HCT116 (cell line): Measurements from ENCODE around the gene NKX6-2. TPM values are rescaled to one million over a fixed set of nuclear protein-coding genes. Genes with fewer than 3 reads are reported as not detected.

Source experiments
- ATAC-seq: fragments of 200-7000 bp; cut with Tn5 transposase; 2 replicates; pipeline ENCODE4 v1.9.1; 2020; ENCODE audit warnings: mild to moderate bottlenecking, moderate library complexity
- BruUV-seq: library from RNA; stranded (reverse); fragments of 400-500 nt; replicated peaks from 2 replicates; lab custom pipeline; 2021; lab: Mats Ljungman, UMichigan
- CTCF ChIA-PET: fragments of 300-600 bp; sonication (Branson Sonifier 250); formaldehyde crosslinking; loops from one replicate; lab custom pipeline; 2021; ENCODE audit warnings: antibody characterized with exemption; lab: Charles Lee
- POLR2A ChIA-PET: fragments of 300-600, 350-600 bp; sonication (Branson Sonifier 250); formaldehyde crosslinking; loops from one replicate; lab custom pipeline; 2021; ENCODE audit warnings: antibody characterized with exemption; lab: Charles Lee
- RAD21 ChIA-PET, 2 experiments: fragments of 300-600 bp; sonication (Branson Sonifier 250); formaldehyde crosslinking; loops; one replicate each; lab custom pipeline; 2023; ENCODE audit warnings: low total read pairs in 2 of 2; ENCODE audit not compliant: uncharacterized antibody in 2 of 2, unreplicated experiment in 2 of 2, low non-redundant PET in 1 of 2; lab: Charles Lee
- DNase-seq: peaks from one replicate; pipeline ENCODE4 v3.0.0-alpha.2; 2010; ENCODE audit warnings: low read depth, low spot score
- H2AFZ ChIP-seq: fragments of 200-600 bp; shearing (Covaris generic), sonication (generic); 2 replicates; pipeline ENCODE4 v1.6.1; 2017; ENCODE audit warnings: low read depth, mixed run types, mixed read lengths, antibody characterized with exemption, low read length; ENCODE audit not compliant: poor library complexity, severe bottlenecking
- H3K27ac ChIP-seq: 2 replicates; pipeline ENCODE4 v1.5.1; 2012; ENCODE audit warnings: low read depth, low read length
- H3K27me3 ChIP-seq: fragments of 200-600 bp; sonication (generic); 2 replicates; pipeline ENCODE4 v1.6.1; 2016; ENCODE audit warnings: mixed run types, low read length, mixed read lengths; ENCODE audit not compliant: insufficient read depth
- H3K36me3 ChIP-seq, 2 experiments: fragments of 200-500 bp in 1 of 2; fragments of 200-600 bp in 1 of 2; sonication (Bioruptor generic) in 1 of 2; sonication (generic) in 1 of 2; 2 replicates each; pipeline versions ENCODE4 v1.5.1 to v1.6.1; 2014 to 2016; ENCODE audit warnings: low read length in 2 of 2, inconsistent platforms in 1 of 2, mixed read lengths in 1 of 2, mixed run types in 1 of 2; ENCODE audit not compliant: insufficient read depth in 2 of 2, control insufficient read depth in 1 of 2
- H3K4me1 ChIP-seq, 2 experiments: fragments of 200-600 bp in 1 of 2; sonication (generic) in 1 of 2; 2 replicates each; pipeline versions ENCODE4 v1.5.1 to v1.6.1; 2012 to 2017; ENCODE audit warnings: low read length in 2 of 2, inconsistent platforms in 1 of 2, mild to moderate bottlenecking in 1 of 2, mixed read lengths in 1 of 2, mixed run types in 1 of 2, moderate library complexity in 1 of 2; ENCODE audit not compliant: insufficient read depth in 2 of 2, control insufficient read depth in 1 of 2
- H3K4me2 ChIP-seq: fragments of 200-600 bp; sonication (generic); 2 replicates; pipeline ENCODE4 v1.6.1; 2017; ENCODE audit warnings: mixed run types, low read length, mixed read lengths
- H3K4me3 ChIP-seq, 2 experiments: fragments of 200-600 bp in 1 of 2; sonication (generic) in 1 of 2; replicated peaks in 1 of 2; 2 replicates each; pipeline ENCODE4 v1.5.1; 2011 to 2016; ENCODE audit warnings: low read length in 2 of 2, control low read depth in 1 of 2, low read depth in 1 of 2, mild to moderate bottlenecking in 1 of 2, mixed read lengths in 1 of 2, mixed run types in 1 of 2
- H3K79me2 ChIP-seq: fragments of 200-600 bp; sonication (generic); 2 replicates; pipeline ENCODE4 v1.6.1; 2017; ENCODE audit warnings: mild to moderate bottlenecking, mixed run types, low read length, moderate library complexity, mixed read lengths; ENCODE audit not compliant: insufficient read depth
- H3K9ac ChIP-seq: fragments of 200-600 bp; sonication (generic); 2 replicates; pipeline ENCODE4 v1.6.1; 2016; ENCODE audit warnings: low read length, mixed read lengths
- H3K9me2 ChIP-seq: fragments of 200-600 bp; sonication (generic), shearing (Covaris generic); 2 replicates; pipeline ENCODE4 v1.6.1; 2017; ENCODE audit warnings: mixed run types, mild to moderate bottlenecking, moderate library complexity; ENCODE audit not compliant: insufficient read depth
- H3K9me3 ChIP-seq, 2 experiments: fragments of 200-500 bp in 1 of 2; fragments of 200-600 bp in 1 of 2; sonication (Bioruptor generic) in 1 of 2; sonication (generic) in 1 of 2; 2 replicates each; pipeline ENCODE4 v1.6.1; 2014 to 2017; ENCODE audit warnings: low read length in 2 of 2, mixed read lengths in 2 of 2, inconsistent platforms in 1 of 2, low read depth in 1 of 2, mild to moderate bottlenecking in 1 of 2, mixed run types in 1 of 2, moderate library complexity in 1 of 2; ENCODE audit not compliant: control insufficient read depth in 1 of 2, insufficient read depth in 1 of 2
- H4K20me1 ChIP-seq: fragments of 200-600 bp; sonication (generic), shearing (Covaris generic); 2 replicates; pipeline ENCODE4 v1.6.1; 2017; ENCODE audit warnings: mixed run types, mild to moderate bottlenecking, moderate library complexity; ENCODE audit not compliant: insufficient read depth
- ATF3 ChIP-seq: IDR thresholded peaks from 2 replicates; pipeline ENCODE4 v1.6.1; 2012
- CBX3 ChIP-seq: IDR thresholded peaks from 2 replicates; pipeline ENCODE4 v1.6.1; 2012; ENCODE audit warnings: low read depth
- CEBPB ChIP-seq: IDR thresholded peaks from 2 replicates; pipeline ENCODE4 v1.6.1; 2012; ENCODE audit warnings: low read depth
- EGR1 ChIP-seq: IDR thresholded peaks from 2 replicates; pipeline ENCODE4 v1.6.1; 2012; ENCODE audit warnings: low read depth
- ELF1 ChIP-seq: IDR thresholded peaks from 2 replicates; pipeline ENCODE4 v1.6.1; 2012; ENCODE audit warnings: low read depth, borderline replicate concordance
- EZH2 ChIP-seq: fragments of 200-600 bp; sonication (generic); IDR thresholded peaks from 2 replicates; pipeline ENCODE4 v1.6.1; 2017; ENCODE audit warnings: antibody characterized with exemption, mixed run types
- EZH2phosphoT487 ChIP-seq: fragments of 200-600 bp; IDR thresholded peaks from 2 replicates; pipeline ENCODE4 v1.6.1; 2018; ENCODE audit warnings: antibody characterized with exemption, borderline replicate concordance
- JUND ChIP-seq: IDR thresholded peaks from 2 replicates; pipeline ENCODE4 v1.6.1; 2012
- MAX ChIP-seq: IDR thresholded peaks from 2 replicates; pipeline ENCODE4 v1.6.1; 2012
- POLR2AphosphoS5 ChIP-seq: IDR thresholded peaks from 2 replicates; pipeline ENCODE4 v1.6.1; 2011; ENCODE audit warnings: mild to moderate bottlenecking, low read depth, low read length, moderate library complexity
- RAD21 ChIP-seq: IDR thresholded peaks from 2 replicates; pipeline ENCODE4 v1.6.1; 2012; ENCODE audit warnings: low read depth, mild to moderate bottlenecking
- REST ChIP-seq: IDR thresholded peaks from 2 replicates; pipeline ENCODE4 v1.6.1; 2012; ENCODE audit warnings: low read depth
- SP1 ChIP-seq: IDR thresholded peaks from 2 replicates; pipeline ENCODE4 v1.6.1; 2012; ENCODE audit warnings: low read depth
- SRF ChIP-seq: IDR thresholded peaks from 2 replicates; pipeline ENCODE4 v1.6.1; 2012; ENCODE audit warnings: low read depth
- TCF7L2 ChIP-seq: IDR thresholded peaks from 2 replicates; pipeline ENCODE4 v1.7.0; 2011; ENCODE audit warnings: borderline replicate concordance, inconsistent platforms; ENCODE audit not compliant: insufficient read depth, insufficient read length; ENCODE audit errors: extremely low read depth
- YY1 ChIP-seq: IDR thresholded peaks from 2 replicates; pipeline ENCODE4 v1.6.1; 2011; ENCODE audit warnings: low read length, low read depth, moderate library complexity, mild to moderate bottlenecking; ENCODE audit not compliant: insufficient replicate concordance; ENCODE audit errors: extremely low read depth
- ZBTB33 ChIP-seq: IDR thresholded peaks from 2 replicates; pipeline ENCODE4 v1.6.1; 2011; ENCODE audit warnings: mild to moderate bottlenecking, low read length, moderate library complexity; ENCODE audit not compliant: insufficient replicate concordance; ENCODE audit errors: extremely low read depth
- ZNF274 ChIP-seq: fragments of 200-500 bp; sonication (Bioruptor generic); IDR thresholded peaks from 2 replicates; pipeline ENCODE4 v1.6.1; 2014; ENCODE audit warnings: mild to moderate bottlenecking, low read depth, low read length, inconsistent platforms
- intact Hi-C: fragments of 100-400 bp; cut with micrococcal nuclease; formaldehyde crosslinking; loops from 2 replicates; pipeline ENCODE4 v1.10.0; 2022
- total RNA-seq: library from RNA; stranded (reverse); gene quantifications from one replicate; pipeline ENCODE4 v1.2.1, GENCODE V29; 2021; ENCODE audit not compliant: unreplicated experiment

NKX6-2 gene
- total RNA-seq, 1 experiment from 2014 or later: not detected

- POLR2A ChIA-PET: no interaction called here
- intact Hi-C loops: no loop called here
- no TSS peak for BruUV-seq
Measured at GRCh38 chr10:132735341-132735775, 50.6 kb downstream of the NKX6-2 start.

More at GRCh38 chr10:132735341-132735775, 50.6 kb downstream of the NKX6-2 start:
- Histone ChIP-seq H3K36me3 (no peaks in the 10 kb centered on the region), H3K9ac (no peak overlapping the region), H3K4me1 (no peaks in the 10 kb centered on the region), H3K4me2 (no peak overlapping the region), H4K20me1 (no peaks in the 10 kb centered on the region), H3K27ac (no peak overlapping the region), H2AFZ (no peak overlapping the region), H3K27me3 (no peaks in the 10 kb centered on the region), H3K79me2 (no peaks in the 10 kb centered on the region), H3K9me2 (no peaks in the 10 kb centered on the region), H3K4me3 (no peak overlapping the region), H3K9me3 (no peaks in the 10 kb centered on the region)
- ATAC-seq (no peak), DNase-seq (no peak)
- CTCF ChIA-PET: no interaction called here
- RAD21 ChIA-PET: no interaction called here
- TF ChIP-seq ZBTB33 (no peak), JUND (no peak), ELF1 (no peak), SRF (no peak), TCF7L2 (no peak), REST (no peak), CEBPB (no peak), CBX3 (no peak), RAD21 (no peak), ZNF274 (no peak), SP1 (no peak), EZH2phosphoT487 (no peak), ATF3 (no peak), YY1 (no peak), EZH2 (no peak), POLR2AphosphoS5 (no peak), MAX (no peak), EGR1 (no peak)
